MCF 10A (cell line): ENCODE measurements around the gene P2RY14. TPM values are rescaled to one million over a fixed set of nuclear protein-coding genes. Genes with fewer than 3 reads are reported as not detected.

Experiments used
- BruUV-seq: library from RNA; stranded (reverse); fragments of 400-500 nt; replicated peaks from 2 replicates; lab custom pipeline; 2021; lab: Mats Ljungman, UMichigan
- CTCF ChIA-PET: fragments of 300-600 bp; sonication (Branson Sonifier 250); formaldehyde crosslinking; extraction: SDS; loops from one replicate; lab custom pipeline; 2021; ENCODE audit warnings: antibody characterized with exemption, inconsistent platforms; lab: Yijun Ruan, JAX
- POLR2A ChIA-PET: fragments of 300-600, 350-650 bp; sonication (Branson Sonifier 250); formaldehyde crosslinking; extraction: SDS; loops from one replicate; lab custom pipeline; 2020; ENCODE audit warnings: antibody characterized with exemption, inconsistent platforms; lab: Yijun Ruan, JAX
- DNase-seq: peaks from one replicate; pipeline ENCODE4 v3.0.0-alpha.2; 2018; ENCODE audit not compliant: unreplicated experiment
- H3K27ac Mint-ChIP-seq: one replicate; pipeline ENCODE4 v1.8.0; 2022; ENCODE audit warnings: mild to moderate bottlenecking, low read depth, mixed read lengths; ENCODE audit not compliant: unreplicated experiment
- H3K27me3 Mint-ChIP-seq: one replicate; pipeline ENCODE4 v1.8.0; 2022; ENCODE audit warnings: mixed read lengths; ENCODE audit not compliant: insufficient read depth, unreplicated experiment
- H3K36me3 Mint-ChIP-seq: one replicate; pipeline ENCODE4 v1.8.0; 2022; ENCODE audit warnings: mild to moderate bottlenecking, moderate library complexity, mixed read lengths; ENCODE audit not compliant: insufficient read depth, unreplicated experiment
- H3K4me1 Mint-ChIP-seq: one replicate; pipeline ENCODE4 v1.8.0; 2022; ENCODE audit warnings: mixed read lengths; ENCODE audit not compliant: insufficient read depth, unreplicated experiment
- H3K4me3 Mint-ChIP-seq: one replicate; pipeline ENCODE4 v1.8.0; 2022; ENCODE audit warnings: mild to moderate bottlenecking, moderate library complexity, mixed read lengths; ENCODE audit not compliant: unreplicated experiment
- H3K9me3 Mint-ChIP-seq: one replicate; pipeline ENCODE4 v1.8.0; 2022; ENCODE audit warnings: mixed read lengths; ENCODE audit not compliant: unreplicated experiment
- intact Hi-C: fragments of 100-400 bp; cut with micrococcal nuclease; formaldehyde crosslinking; loops from 2 replicates; pipeline ENCODE4 v1.14.1; 2022
- total RNA-seq: library from RNA; stranded (reverse); gene quantifications from 2 replicates; pipeline ENCODE4 v1.2.3, GENCODE V29; 2022
- TF ChIP-seq, protein P1 (sequence below): fragments of 200-600 bp; IDR thresholded peaks from one replicate; pipeline ENCODE4 v1.8.0; 2022; ENCODE audit warnings: antibody characterized with exemption, mild to moderate bottlenecking; ENCODE audit not compliant: unreplicated experiment

P2RY14 gene
- total RNA-seq, 1 experiment from 2014 or later = not detected

DNA sequence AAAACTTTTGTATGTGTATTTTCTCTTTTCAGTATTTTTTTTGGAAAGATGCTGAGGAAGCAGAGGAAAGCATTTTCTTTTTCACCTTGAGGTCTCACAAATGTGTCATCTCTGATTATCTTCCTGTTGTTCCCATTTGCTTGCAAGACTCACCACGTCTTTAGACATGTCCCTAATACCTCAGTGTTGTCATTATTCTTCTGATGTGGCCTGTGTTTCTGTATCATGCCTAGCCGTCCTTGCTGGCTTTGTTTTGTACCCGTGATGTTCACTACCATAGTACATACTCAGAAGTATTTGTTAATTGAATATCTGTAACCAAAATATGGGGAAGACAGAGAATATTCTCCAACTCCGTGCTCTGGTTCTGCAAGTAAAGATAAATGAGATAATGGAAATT is 5.0 kb upstream of the P2RY14 start:
- TF ChIP-seq, protein P1, sequence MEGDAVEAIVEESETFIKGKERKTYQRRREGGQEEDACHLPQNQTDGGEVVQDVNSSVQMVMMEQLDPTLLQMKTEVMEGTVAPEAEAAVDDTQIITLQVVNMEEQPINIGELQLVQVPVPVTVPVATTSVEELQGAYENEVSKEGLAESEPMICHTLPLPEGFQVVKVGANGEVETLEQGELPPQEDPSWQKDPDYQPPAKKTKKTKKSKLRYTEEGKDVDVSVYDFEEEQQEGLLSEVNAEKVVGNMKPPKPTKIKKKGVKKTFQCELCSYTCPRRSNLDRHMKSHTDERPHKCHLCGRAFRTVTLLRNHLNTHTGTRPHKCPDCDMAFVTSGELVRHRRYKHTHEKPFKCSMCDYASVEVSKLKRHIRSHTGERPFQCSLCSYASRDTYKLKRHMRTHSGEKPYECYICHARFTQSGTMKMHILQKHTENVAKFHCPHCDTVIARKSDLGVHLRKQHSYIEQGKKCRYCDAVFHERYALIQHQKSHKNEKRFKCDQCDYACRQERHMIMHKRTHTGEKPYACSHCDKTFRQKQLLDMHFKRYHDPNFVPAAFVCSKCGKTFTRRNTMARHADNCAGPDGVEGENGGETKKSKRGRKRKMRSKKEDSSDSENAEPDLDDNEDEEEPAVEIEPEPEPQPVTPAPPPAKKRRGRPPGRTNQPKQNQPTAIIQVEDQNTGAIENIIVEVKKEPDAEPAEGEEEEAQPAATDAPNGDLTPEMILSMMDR = no peak
- CTCF ChIA-PET = interaction anchor here (0.6 to 6.4 kb wide), 7 partner anchors 43 to 116 kb away, joined by 3 to 107 read pairs (median 51); no protein-coding TSS in a partner anchor
- Mint-ChIP-seq H3K27ac (no peak overlapping the region), H3K36me3 (no peaks in the 10 kb centered on the region), H3K27me3 (no peaks in the 10 kb centered on the region), H3K4me1 (no peaks in the 10 kb centered on the region), H3K9me3 (no peaks in the 10 kb centered on the region), H3K4me3 (no peak overlapping the region)
- intact Hi-C loops = loop anchor here (1.0 to 2.0 kb wide), 3 partner anchors 56 to 555 kb away; no protein-coding TSS in a partner anchor
- no peak for DNase-seq
- POLR2A ChIA-PET = interaction anchor here (1.3 kb wide), 1 partner anchor 24 kb away, joined by 3 read pairs; no protein-coding TSS in a partner anchor
- BruUV-seq = no TSS peak

DNA sequence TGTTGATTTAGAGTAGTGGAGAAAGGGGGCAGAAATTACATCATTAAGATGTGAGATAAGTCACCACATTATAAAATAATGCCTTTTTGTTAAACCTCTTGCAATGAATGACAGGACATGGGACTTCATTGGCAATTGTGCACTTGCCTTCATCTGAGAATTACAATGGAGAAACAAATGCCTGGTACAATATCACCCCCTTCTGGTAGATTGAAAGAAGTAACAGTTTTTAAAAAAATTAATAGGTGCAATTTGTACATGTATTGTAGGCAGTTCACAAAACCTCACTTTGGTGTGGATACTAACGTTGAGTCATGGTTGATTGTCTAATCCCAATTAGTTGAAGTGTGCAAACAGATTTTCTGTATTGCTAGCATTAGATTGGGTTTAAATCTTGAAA is 4.6 kb upstream of the P2RY14 start:
- Mint-ChIP-seq H3K36me3 (no peaks in the 10 kb centered on the region), H3K27me3 (no peaks in the 10 kb centered on the region), H3K4me1 (no peaks in the 10 kb centered on the region), H3K4me3 (no peak overlapping the region), H3K9me3 (no peaks in the 10 kb centered on the region), H3K27ac (no peak overlapping the region)
- TF ChIP-seq, protein P1 = peak; percentile 67
- intact Hi-C loops = loop anchor here (1.0 to 2.0 kb wide), 3 partner anchors 56 to 556 kb away; no protein-coding TSS in a partner anchor
- peak; percentile 73 for DNase-seq
- CTCF ChIA-PET = interaction anchor here (0.6 to 6.0 kb wide), 21 partner anchors 11 to 722 kb away, joined by 3 to 107 read pairs (median 4); no protein-coding TSS in a partner anchor
- POLR2A ChIA-PET = interaction anchor here (1.5 kb wide), 1 partner anchor 115 kb away, joined by 6 read pairs; no protein-coding TSS in a partner anchor
- BruUV-seq = no TSS peak

DNA sequence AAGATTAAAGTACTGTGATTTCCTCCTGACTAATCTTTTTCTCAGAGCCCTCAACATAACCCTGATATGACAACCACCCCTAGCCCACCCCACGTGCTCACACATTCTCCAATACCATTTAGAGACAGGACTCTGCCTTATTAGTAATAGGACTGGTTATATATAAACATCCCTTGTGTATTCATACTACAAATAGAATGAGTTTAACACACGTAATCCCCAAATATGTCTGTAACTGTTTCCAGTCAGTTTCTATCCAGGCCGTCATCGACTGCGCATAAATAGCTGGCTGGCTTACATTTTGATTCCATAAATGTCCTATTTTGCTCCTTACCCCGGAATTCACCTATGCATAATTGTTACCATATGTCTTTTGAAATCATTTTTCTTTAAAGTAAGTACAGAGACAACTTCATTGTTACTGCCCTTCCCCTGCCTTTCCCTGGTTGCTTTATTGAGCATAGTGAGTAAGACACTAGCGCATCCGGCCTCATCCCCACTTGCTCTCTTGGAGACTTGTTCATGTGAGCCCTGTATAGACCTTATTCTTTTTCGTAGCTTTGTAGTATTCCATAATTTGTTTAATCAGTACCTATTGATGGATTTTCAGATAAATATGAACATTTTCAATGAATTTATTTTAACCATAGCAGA is 3.5 kb upstream of the P2RY14 start:
- BruUV-seq = no TSS peak
- Mint-ChIP-seq H3K4me1 (no peaks in the 10 kb centered on the region), H3K27me3 (no peaks in the 10 kb centered on the region), H3K9me3 (no peaks in the 10 kb centered on the region), H3K4me3 (no peak overlapping the region), H3K36me3 (no peaks in the 10 kb centered on the region), H3K27ac (no peak overlapping the region)
- intact Hi-C loops = loop anchor here (2.0 kb wide), 1 partner anchor 557 kb away; no protein-coding TSS in a partner anchor
- ChIA-PET POLR2A (interaction anchor here (1.5 kb wide), 1 partner anchor 114 kb away, joined by 6 read pairs; no protein-coding TSS in a partner anchor), CTCF (interaction anchor here (0.6 to 6.0 kb wide), 19 partner anchors 10 to 358 kb away, joined by 3 to 107 read pairs (median 4); no protein-coding TSS in a partner anchor)
- DNase-seq = no peak
- TF ChIP-seq, protein P1 = no peak

DNA sequence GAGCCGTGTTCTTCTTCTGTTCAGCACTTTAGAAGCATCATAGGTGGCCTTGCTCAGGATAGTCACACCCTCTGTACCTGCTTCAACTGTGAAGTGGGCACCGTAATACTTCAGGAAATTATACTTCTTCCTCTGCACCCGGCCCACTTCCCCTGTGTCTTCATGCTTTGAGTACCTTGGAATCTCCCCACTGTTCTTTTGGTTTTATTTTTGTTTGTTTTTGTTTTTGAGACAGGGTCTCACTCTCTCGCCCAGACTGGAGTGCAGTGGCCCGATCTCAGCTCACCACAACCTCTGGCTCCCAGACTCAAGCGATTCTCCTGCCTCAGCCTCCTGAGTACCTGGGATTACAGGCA is 1.7 kb downstream of the P2RY14 start:
- Mint-ChIP-seq H3K4me1 (no peaks in the 10 kb centered on the region), H3K27ac (no peak overlapping the region), H3K36me3 (no peaks in the 10 kb centered on the region), H3K4me3 (no peak overlapping the region), H3K27me3 (no peaks in the 10 kb centered on the region), H3K9me3 (no peaks in the 10 kb centered on the region)
- DNase-seq = no peak
- POLR2A ChIA-PET = no interaction called here
- CTCF ChIA-PET = interaction anchor here (0.6 to 1.5 kb wide), 4 partner anchors 46 to 131 kb away, joined by 3 to 9 read pairs (median 3); no protein-coding TSS in a partner anchor
- intact Hi-C loops = no loop called here
- TF ChIP-seq, protein P1 = no peak
- BruUV-seq = no TSS peak
